Measurements from ENCODE around the gene PAGR1. TPM values are rescaled to one million over a fixed set of nuclear protein-coding genes. Genes with fewer than 3 reads are reported as not detected.
A peak's percentile ranks its signal among the peaks of the same experiment; 100 is the strongest.

The PAGR1 gene
- total RNA-seq, 1 donor from 2014 or later: 62.3 TPM

- DNase-seq (ENCODE audit: low read depth): no peak
- peak overlapping the region; percentile 53 for H3K4me3 ChIP-seq (ENCODE audit: low read depth, low read length)
- TF ChIP-seq, protein P1, sequence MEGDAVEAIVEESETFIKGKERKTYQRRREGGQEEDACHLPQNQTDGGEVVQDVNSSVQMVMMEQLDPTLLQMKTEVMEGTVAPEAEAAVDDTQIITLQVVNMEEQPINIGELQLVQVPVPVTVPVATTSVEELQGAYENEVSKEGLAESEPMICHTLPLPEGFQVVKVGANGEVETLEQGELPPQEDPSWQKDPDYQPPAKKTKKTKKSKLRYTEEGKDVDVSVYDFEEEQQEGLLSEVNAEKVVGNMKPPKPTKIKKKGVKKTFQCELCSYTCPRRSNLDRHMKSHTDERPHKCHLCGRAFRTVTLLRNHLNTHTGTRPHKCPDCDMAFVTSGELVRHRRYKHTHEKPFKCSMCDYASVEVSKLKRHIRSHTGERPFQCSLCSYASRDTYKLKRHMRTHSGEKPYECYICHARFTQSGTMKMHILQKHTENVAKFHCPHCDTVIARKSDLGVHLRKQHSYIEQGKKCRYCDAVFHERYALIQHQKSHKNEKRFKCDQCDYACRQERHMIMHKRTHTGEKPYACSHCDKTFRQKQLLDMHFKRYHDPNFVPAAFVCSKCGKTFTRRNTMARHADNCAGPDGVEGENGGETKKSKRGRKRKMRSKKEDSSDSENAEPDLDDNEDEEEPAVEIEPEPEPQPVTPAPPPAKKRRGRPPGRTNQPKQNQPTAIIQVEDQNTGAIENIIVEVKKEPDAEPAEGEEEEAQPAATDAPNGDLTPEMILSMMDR (conservative IDR thresholded peaks at IDR 0.05; ENCODE audit: low read depth, low read length): peak; percentile 47
Measured at GRCh38 chr16:29807426-29808218, 8.3 kb upstream of the PAGR1 start.

GRCh38 chr16:29808219-29808900 is 7.6 kb upstream of the PAGR1 start:
- H3K4me3 ChIP-seq (ENCODE audit: low read depth, low read length): peak overlapping the region; percentile 53
- no peak for DNase-seq (ENCODE audit: low read depth)
- TF ChIP-seq, protein P1 (conservative IDR thresholded peaks at IDR 0.05; ENCODE audit: low read depth, low read length): no peak

- H3K4me3 ChIP-seq (ENCODE audit: low read depth, low read length): no peak overlapping the region
- DNase-seq (ENCODE audit: low read depth): no peak
- TF ChIP-seq, protein P1 (conservative IDR thresholded peaks at IDR 0.05; ENCODE audit: low read depth, low read length): no peak
Measured at GRCh38 chr16:29809031-29809747, 6.8 kb upstream of the PAGR1 start.

GRCh38 chr16:29809850-29810698 is 5.9 kb upstream of the PAGR1 start:
- no peak for DNase-seq (ENCODE audit: low read depth)
- H3K4me3 ChIP-seq (ENCODE audit: low read depth, low read length): no peak overlapping the region
- TF ChIP-seq, protein P1 (conservative IDR thresholded peaks at IDR 0.05; ENCODE audit: low read depth, low read length): no peak

DNA sequence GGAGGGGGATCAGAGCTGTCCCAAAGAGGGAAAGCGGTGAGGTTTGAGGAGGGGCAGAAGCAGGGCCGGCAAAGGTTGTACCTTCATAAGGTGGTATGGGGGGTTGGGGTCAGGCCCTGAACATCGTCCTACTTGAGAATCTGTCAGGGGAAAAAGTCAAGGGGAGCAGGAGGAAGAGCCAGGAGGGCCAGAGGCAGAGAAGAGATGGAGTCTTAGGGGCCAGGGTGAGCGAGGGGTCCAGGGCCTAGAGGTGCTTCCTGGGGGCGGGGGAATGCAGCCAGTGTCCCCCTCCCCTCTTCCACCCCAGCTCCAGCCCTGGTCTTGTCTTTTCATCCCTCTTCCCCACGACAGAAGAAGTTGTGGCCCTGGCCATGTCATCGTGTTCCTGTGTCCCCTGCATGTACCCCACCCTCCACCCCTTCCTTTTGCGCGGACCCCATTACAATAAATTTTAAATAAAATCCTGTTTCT is 5.2 kb upstream of the PAGR1 start:
- DNase-seq (ENCODE audit: low read depth): no peak
- H3K4me3 ChIP-seq (ENCODE audit: low read depth, low read length): peak overlapping the region; percentile 11
- TF ChIP-seq, protein P1 (conservative IDR thresholded peaks at IDR 0.05; ENCODE audit: low read depth, low read length): no peak

Data from epithelial cell of proximal tubule (primary cell).